SW480 (cell line): ENCODE data around the gene ADORA2A.

Experiments used
- DNase-seq: peaks from one replicate; pipeline ENCODE4 v3.0.0-alpha.2; 2016; ENCODE audit warnings: low spot score

Gene ADORA2A

DNA sequence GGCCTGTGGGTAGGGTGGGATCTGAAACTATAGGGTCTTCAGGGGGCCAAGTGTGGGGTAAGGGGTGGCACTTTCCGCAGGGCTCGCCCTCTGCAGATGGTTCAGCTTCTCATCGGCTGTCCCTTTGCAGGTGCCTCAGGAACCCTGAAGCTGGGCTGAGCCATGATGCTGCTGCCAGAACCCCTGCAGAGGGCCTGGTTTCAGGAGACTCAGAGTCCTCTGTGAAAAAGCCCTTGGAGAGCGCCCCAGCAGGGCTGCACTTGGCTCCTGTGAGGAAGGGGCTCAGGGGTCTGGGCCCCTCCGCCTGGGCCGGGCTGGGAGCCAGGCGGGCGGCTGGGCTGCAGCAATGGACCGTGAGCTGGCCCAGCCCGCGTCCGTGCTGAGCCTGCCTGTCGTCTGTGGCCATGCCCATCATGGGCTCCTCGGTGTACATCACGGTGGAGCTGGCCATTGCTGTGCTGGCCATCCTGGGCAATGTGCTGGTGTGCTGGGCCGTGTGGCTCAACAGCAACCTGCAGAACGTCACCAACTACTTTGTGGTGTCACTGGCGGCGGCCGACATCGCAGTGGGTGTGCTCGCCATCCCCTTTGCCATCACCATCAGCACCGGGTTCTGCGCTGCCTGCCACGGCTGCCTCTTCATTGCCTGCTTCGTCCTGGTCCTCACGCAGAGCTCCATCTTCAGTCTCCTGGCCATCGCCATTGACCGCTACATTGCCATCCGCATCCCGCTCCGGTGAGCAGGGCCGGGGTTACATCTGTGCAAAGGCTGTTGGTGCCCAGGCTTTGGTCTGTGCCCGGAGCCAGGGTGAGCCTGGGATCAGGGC is 5.8 kb downstream of the ADORA2A start:
- no peak for DNase-seq

DNA sequence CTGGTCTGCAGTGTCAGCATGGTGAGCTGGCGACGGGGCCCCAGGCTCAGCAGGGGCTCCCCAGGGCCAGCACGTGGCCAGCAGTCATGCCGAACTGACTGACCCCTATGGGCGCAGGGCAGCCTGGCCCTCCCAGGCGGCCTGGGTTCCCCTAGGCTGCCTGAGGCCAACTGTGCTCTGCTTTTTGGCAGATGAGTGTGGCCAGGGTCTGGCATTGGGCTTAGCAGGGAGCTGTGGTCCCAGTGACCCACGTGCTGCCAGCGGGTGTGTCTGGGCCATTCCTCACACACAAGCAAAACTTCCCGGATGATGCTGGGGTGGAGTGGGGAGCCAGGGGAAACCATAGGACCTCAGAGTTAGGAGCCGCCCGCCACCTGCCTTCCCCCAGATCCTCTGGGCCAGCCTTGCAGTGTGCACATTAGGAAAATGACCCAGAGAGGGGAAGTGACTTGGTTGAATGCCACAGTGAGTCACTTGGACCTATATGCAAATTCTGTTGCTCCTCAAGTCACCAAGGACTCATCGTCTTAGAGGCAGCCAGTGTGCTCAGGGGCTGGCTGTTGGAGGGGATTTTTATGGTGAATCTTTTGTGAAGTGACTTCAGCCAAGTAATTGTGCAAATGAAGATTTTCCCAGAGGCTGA is 6.5 kb downstream of the ADORA2A start:
- no peak for DNase-seq

DNA sequence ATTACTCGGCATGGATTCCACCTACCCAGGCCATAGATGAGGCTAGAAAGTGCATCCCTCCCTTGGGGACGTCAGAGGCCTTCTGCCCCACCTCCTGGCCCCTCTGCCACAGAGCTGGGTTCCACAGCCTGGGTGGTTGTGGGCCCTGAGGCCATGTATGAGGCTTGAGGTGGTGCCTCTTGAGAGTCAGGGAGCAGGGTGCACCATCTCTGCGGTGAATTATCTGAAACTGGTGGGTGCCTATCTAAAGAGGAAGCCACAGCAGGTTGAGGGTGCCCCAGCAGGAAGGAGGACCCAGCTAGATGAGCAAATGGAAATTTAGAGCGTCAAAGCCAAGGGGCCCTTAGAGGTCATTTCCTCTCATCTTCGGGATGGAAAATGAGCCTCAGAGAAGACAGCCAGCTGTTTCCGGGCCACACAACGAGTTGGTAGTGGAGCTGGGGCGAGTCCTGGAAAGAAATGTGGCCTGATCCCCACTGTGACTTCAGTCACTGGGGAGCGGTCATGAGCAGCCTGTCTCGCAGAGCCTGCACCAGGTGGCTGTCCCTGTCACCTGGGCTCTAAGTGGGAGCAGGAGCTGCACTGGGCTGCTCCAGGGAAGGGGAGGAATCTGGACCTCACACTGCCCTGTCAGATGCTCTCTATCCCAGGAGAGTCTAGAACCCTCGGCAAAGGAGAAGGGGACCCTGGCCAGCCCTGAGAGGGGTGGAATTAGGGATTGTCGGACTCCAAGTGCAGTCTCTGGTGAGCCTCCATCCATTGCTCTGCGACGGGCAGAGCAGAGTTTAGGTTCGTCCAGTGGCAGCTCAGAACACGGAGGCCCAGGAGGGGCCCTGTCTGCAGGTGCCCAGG is 7.3 kb downstream of the ADORA2A start:
- DNase-seq = no peak

DNA sequence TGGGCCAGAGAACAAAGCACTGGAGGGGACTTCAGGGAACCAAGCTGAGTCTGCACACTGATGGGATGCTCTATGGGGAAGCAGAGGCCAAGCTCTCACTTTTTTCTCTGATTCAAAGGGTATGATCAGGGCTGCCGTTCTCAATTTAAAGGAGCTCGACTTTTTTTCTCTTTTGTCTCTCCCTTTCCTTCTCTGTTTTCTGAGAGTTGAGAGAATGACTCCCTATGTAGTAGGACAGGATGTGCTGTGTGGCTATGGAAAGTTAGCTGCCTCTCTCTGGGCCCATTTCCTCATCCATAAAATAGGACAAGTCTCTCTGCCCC is 7.9 kb downstream of the ADORA2A start:
- no peak for DNase-seq

DNA sequence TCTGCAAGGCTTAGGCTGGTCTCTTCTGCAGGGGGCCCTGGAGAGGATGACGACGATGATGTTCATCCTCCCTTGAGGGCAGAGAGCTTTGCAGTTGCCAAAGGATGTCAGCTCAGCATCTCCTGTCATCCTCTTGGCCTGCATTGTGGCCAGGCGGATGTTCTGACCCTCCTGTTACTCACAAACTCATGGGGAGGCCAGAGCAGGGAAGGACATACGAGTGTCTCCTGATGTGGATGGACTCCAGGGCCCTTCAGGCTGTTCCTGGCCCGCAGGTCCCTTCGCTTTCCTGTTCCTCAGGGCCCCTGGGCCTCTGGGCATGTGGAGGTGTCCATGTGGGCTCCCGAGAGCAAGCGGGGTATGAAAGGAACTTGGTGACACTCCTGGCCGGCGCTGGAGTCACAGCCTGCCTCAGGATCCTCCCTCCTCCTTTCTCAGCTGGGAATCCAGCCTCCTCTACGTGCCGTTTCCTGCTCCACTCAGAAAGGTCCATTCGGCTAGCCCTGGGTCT is 8.5 kb downstream of the ADORA2A start:
- no peak for DNase-seq

DNA sequence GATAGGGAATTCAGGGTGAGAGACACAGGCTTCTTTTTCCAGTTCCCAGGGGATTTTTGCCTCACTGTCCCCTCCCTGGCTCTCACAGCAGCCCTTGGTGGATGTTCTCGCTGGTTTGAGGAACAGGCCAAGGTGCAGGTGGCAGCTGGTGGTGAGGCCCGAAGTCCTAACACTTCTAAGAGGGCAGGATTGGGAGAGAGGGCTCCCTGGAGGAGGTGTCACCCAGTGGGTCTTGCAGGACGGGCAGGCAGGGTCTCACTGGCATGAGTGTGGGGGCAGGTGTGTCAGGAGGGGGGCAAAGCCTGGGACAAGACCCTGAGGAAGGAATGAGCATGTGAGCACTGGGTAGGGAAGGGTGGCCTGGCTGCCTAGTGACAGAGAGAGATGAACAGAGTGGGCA is 9.2 kb downstream of the ADORA2A start:
- no peak for DNase-seq

DNA sequence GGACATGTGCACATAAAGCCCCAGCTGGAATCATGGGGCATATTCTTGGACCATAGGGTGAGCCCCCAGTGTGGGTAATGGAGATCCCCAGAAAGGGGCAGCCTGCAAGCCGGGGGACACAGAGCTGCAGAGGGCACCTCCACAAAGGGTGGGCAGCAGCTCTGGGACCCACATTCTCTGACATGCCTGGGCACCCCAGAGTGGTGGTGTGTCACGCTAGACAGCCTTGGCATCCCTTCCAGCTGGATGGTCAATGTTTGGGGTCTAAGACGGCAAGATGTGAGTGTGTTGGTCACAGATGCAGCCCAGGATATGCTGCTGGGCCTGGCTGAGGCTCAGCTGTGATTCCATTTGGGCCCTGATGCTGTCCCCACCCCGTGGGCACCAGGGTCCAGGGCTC is 9.7 kb downstream of the ADORA2A start:
- no peak for DNase-seq

DNA sequence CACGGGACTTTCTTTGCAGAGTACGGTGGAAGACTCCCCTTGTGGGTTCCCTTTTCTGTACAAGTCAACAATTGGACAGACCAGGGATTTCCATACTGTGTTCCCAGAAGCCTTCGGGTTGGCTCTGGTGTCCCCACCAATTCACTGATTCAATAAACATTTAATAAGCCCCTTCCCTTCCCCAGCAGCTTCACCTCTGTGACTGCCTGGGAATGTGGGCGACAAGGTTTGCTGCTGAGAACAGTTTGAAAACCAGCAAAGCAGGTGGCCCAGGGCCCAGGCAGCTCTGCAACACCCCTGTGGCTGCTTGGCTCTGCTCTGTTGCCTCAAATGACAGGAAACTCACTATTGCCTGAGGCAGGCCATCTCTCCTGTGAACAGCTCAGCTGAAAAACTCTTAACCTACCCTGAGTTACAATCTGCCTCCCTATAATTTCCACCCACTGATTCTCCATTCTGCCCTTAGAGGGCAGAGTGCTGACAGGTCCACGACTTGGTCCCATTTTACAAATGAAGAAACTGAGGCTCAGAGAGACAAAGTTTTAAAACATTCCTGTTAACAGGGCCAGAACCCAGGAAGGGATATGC is 10.4 kb downstream of the ADORA2A start:
- DNase-seq = no peak

DNA sequence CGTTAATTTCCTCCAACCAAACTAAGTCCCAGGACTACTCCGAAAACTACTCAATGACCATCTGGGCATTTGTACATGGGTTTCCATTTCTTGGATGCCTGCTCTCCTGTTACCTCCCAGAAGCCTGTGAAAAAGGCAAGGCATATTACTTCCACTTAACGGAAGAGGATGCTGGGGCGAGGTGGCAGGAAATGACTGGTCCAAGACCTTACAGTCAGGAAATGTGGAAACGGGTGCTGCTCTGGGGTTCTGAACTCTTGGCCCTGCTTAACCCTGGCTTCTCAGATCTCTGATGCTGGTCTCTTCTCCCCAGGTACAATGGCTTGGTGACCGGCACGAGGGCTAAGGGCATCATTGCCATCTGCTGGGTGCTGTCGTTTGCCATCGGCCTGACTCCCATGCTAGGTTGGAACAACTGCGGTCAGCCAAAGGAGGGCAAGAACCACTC is 12.9 kb downstream of the ADORA2A start:
- DNase-seq = no peak

DNA sequence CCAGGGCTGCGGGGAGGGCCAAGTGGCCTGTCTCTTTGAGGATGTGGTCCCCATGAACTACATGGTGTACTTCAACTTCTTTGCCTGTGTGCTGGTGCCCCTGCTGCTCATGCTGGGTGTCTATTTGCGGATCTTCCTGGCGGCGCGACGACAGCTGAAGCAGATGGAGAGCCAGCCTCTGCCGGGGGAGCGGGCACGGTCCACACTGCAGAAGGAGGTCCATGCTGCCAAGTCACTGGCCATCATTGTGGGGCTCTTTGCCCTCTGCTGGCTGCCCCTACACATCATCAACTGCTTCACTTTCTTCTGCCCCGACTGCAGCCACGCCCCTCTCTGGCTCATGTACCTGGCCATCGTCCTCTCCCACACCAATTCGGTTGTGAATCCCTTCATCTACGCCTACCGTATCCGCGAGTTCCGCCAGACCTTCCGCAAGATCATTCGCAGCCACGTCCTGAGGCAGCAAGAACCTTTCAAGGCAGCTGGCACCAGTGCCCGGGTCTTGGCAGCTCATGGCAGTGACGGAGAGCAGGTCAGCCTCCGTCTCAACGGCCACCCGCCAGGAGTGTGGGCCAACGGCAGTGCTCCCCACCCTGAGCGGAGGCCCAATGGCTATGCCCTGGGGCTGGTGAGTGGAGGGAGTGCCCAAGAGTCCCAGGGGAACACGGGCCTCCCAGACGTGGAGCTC is 13.5 kb downstream of the ADORA2A start:
- no peak for DNase-seq

DNA sequence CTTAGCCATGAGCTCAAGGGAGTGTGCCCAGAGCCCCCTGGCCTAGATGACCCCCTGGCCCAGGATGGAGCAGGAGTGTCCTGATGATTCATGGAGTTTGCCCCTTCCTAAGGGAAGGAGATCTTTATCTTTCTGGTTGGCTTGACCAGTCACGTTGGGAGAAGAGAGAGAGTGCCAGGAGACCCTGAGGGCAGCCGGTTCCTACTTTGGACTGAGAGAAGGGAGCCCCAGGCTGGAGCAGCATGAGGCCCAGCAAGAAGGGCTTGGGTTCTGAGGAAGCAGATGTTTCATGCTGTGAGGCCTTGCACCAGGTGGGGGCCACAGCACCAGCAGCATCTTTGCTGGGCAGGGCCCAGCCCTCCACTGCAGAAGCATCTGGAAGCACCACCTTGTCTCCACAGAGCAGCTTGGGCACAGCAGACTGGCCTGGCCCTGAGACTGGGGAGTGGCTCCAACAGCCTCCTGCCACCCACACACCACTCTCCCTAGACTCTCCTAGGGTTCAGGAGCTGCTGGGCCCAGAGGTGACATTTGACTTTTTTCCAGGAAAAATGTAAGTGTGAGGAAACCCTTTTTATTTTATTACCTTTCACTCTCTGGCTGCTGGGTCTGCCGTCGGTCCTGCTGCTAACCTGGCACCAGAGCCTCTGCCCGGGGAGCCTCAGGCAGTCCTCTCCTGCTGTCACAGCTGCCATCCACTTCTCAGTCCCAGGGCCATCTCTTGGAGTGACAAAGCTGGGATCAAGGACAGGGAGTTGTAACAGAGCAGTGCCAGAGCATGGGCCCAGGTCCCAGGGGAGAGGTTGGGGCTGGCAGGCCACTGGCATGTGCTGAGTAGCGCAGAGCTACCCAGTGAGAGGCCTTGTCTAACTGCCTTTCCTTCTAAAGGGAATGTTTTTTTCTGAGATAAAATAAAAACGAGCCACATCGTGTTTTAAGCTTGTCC is 14.3 kb downstream of the ADORA2A start:
- DNase-seq = no peak

DNA sequence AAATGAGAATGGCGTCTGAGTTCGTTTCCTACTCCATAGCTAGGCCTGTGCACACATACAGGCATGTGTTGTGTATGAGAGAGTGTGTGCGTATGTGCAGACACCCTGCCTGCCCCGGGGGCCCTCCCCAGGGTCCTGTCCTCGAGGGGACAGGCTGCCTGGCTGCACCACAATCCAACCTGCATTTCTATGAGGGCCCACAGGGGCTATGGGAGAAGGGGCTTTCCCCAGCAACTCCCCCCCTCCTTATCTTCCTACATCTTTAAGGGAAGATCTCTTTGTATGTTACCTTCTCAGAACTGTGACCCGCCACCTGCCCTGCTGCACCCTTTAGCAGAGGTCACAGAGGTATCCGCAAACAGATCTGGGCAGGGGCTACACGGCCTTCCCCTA is 14.9 kb downstream of the ADORA2A start:
- no peak for DNase-seq

DNA sequence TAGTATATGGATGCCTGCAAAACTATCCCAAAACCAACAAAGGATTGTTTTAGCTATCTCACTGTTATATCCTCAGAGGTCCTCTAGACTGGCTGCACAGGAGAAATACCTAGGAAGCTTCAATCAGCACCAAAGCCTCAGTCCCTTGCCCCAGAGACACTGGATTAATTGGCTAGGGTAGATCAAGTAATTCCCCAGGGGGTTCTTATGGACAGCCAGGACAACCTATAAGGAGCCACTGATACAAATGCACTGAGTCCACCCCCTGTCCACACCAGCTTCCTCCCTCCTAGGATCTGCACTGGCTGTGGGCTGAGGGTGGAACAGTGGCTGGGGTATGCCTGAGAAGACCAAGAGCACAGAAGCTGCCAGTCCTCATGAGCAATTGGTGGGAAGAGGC is 16.3 kb downstream of the ADORA2A start:
- DNase-seq = no peak

DNA sequence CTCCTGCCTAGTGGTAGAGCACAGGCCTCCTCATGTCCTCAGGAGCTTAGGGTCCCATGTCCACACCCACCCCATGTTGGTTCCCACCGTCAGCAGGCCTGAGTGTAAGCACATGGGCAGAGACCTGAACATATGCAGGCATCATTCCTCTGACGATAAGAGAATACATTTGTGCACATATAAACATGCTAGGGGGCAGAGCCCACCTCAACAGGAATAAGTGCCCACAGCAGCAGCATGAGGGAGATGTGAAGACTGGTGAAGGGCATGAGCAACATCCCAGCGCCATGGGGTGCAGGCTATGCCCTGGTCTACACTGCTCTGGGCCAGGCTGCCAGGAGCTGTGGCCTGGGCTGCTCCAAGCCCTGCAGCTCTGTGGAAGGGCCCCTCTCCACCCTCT is 16.9 kb downstream of the ADORA2A start:
- no peak for DNase-seq

DNA sequence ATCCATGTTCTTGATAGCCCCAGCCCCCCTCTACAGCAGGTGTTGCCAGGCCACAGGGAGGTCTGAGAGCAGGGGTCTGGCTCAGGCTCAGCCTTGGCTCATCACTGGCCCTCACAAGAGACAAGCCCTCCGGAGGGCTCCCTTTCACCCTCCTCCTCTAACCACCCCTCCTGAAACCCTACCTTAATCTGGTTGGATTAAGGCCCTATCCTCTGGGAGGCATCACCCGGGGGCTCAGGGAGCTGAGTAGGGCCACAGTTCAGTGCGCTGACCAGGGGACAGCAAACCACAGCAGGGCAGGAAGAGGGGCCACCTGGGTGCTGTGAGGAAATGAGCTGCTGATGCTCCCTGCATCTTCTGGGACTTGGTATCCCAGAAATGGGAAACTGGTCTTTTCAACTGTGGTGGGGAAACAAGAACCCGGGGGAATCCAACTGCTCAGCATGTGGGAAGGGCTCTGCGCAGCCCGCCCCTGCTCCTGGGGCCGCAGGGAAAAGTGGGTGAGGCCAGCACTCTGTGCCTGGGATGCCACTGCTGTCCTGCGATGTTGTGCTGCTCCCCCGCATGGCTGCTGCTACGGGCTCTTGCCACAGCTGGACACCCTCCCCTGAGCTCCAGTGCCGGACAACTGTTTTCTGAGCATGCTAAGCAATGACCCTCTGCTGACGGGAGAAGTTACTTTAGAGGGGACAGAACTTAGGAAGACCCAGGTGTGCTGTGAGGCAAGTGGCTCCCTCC is 17.5 kb downstream of the ADORA2A start:
- DNase-seq = no peak

DNA sequence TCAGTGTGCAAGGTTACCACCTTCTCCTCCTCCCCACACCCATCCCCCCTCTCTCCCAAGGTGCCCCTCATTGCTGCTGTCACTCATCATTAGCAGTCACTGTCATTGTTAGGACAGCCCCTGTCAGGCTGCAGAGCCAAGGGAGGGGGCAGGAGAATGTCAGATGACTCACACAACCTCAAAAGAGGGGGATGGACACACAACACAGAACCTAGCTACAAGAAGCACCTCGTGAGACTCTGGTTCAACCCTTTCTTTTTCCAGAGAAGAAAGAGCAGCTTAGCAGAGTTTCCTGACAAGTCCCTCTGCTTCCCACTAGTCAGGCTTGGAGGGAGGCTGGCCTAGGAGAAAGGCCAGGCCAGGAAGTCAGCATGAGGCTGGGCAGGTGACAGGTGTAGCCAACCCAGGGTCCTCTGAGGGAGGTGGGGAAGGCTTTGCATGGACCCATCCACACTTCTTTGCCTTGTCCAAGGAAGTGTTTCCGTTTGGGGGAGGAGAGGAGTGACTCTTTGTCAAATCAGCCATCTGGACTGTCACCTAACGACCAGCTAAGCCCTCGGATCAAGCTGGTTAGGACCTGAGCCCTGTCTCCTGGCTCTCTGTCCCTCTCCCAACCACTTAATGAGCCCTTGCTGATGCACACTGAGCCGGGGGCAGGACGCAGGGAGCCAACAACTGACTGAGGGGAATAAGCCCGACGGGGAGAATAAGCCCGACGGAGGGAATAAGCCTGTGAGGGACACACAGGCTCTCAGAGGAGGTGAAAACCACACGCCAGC is 18.3 kb downstream of the ADORA2A start:
- peak; percentile 14 for DNase-seq

DNA sequence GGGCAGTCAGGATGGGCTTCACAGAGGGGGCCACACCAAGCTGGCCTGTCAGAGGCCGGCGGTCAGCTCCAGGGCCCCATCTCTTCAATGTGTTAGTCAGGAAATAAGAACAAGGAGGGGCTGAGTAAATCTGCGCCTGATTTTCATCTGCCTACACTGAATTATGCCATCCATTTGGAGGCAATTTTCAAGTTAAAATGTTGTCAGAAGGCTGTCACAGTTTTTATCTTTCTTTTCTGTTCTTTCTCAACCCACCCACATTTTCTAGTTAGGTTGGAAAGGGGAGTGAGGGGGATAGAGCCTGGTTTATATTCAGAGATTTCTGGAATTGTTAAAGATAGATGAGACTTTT is 18.8 kb downstream of the ADORA2A start:
- DNase-seq = no peak

DNA sequence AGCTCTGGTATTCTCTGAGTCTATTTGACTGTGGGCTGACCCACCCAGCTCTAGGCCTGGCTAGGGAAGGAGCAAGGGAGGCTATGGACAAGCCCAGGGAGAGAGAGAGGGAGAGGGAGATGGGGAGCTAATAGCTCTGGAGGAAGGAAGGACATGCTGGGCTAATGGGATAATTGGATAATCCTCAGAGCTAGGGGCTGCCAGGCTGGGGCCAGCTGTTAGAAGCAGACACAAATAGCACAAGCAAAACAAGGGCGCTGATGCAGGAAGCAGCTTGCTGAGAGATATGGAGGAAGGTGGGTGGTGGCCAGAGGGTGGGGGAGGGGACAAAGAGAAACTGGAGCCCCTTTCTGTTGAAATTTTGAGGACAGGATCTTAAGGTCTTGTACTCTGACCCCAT is 23.2 kb downstream of the ADORA2A start:
- no peak for DNase-seq

DNA sequence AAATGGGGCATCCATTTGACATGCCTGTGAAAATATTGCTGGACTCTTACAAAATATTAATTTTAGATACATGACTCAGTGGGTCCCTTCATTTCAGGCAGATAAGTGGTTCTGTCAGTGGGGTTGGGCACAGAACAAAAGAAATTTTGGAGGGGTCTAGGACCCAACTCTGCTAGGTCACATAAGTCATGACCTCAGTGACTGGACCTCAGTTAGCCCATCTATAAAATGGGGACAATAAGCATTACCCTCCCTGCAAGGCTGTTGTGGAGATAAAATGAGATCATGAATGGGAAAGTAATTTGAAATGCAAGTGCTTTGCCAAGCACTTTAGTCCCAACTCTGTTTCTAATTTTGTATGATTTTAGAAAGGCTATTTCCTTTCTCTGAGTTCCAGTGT is 23.8 kb downstream of the ADORA2A start:
- no peak for DNase-seq
